A549 (cell line): Measurements from ENCODE around the gene MARF1. TPM values are rescaled to one million over a fixed set of nuclear protein-coding genes. Genes with fewer than 3 reads are reported as not detected.

ENCODE experiments used
- ATAC-seq, 2 experiments: fragments of 200-7000 bp in 1 of 2; fragments of >200 bp in 1 of 2; cut with Nextera tagmentation in 1 of 2; cut with Tn5 transposase in 1 of 2; 3 replicates each; pipeline versions ENCODE4 v1.8.0 to v1.9.1; 2018 to 2020; ENCODE audit warnings: mild to moderate bottlenecking in 1 of 2, moderate library complexity in 1 of 2
- CTCF ChIA-PET: fragments of 300-600 bp; sonication (Branson Sonifier 250); formaldehyde crosslinking; extraction: SDS; loops from one replicate; lab custom pipeline; 2021; ENCODE audit warnings: antibody characterized with exemption, inconsistent platforms; lab: Yijun Ruan, JAX
- POLR2A ChIA-PET: fragments of 350-600 bp; formaldehyde crosslinking; extraction: SDS; loops from one replicate; lab custom pipeline; 2021; ENCODE audit warnings: antibody characterized with exemption, inconsistent platforms; lab: Yijun Ruan, JAX
- DNase-seq, 2 experiments: peaks; one replicate each; pipeline versions ENCODE4 v3.0.0 to v3.0.0-alpha.2; 2011 to 2016; ENCODE audit warnings: low read depth in 1 of 2, low spot score in 1 of 2
- FAIRE-seq: peaks from 2 replicates; lab custom pipeline; 2011; peaks lifted over from hg19 to GRCh38; lab: Jason Lieb, UNC
- H3K27ac ChIP-seq, 2 experiments: fragments of >200 bp; sonication (Bioruptor Twin); formaldehyde crosslinking; 3 replicates each; pipeline ENCODE4 v1.5.1; 2016 to 2017
- H3K4me1 ChIP-seq: fragments of >200 bp; sonication (Bioruptor Twin); formaldehyde crosslinking; 3 replicates; pipeline ENCODE4 v1.6.1; 2016
- H3K4me2 ChIP-seq: fragments of >200 bp; sonication (Bioruptor Twin); formaldehyde crosslinking; 3 replicates; pipeline ENCODE4 v1.6.1; 2016
- H3K4me3 ChIP-seq: fragments of >200 bp; sonication (Bioruptor Twin); formaldehyde crosslinking; 3 replicates; pipeline ENCODE4 v1.5.1; 2016
- H3K9me3 ChIP-seq: fragments of >200 bp; sonication (Bioruptor Twin); formaldehyde crosslinking; 3 replicates; pipeline ENCODE4 v1.6.1; 2016
- BHLHE40 ChIP-seq: IDR thresholded peaks from 2 replicates; pipeline ENCODE4 v1.6.1; 2012; ENCODE audit warnings: low read depth, low read length, inconsistent platforms
- CBX2 ChIP-seq: fragments of 200-600 bp; sonication (generic); IDR thresholded peaks from 2 replicates; pipeline ENCODE4 v1.6.1; 2016; ENCODE audit warnings: low read depth, mild to moderate bottlenecking, borderline replicate concordance
- CBX8 ChIP-seq: fragments of 200-600 bp; sonication (generic); IDR thresholded peaks from 2 replicates; pipeline ENCODE4 v1.6.1; 2016
- CHD2 ChIP-seq: fragments of 150-350 bp; IDR thresholded peaks from 2 replicates; pipeline ENCODE4 v1.6.1; 2014; ENCODE audit warnings: low read length; ENCODE audit not compliant: partially characterized antibody
- CHD4 ChIP-seq: fragments of 200-600 bp; sonication (generic); IDR thresholded peaks from 2 replicates; pipeline ENCODE4 v1.6.1; 2016; ENCODE audit warnings: antibody characterized with exemption, mild to moderate bottlenecking, borderline replicate concordance
- CTCF ChIP-seq: fragments of >200 bp; sonication (Bioruptor Twin); formaldehyde crosslinking; IDR thresholded peaks from 3 replicates; pipeline ENCODE4 v1.5.1; 2016
- EHF ChIP-seq: fragments of 250-450 bp; sonication (Bioruptor Pico); IDR thresholded peaks from 2 replicates; pipeline ENCODE4 v1.5.0; 2020; ENCODE audit warnings: mild to moderate bottlenecking
- ESRRA ChIP-seq: fragments of 150-350 bp; IDR thresholded peaks from 2 replicates; pipeline ENCODE4 v1.6.1; 2014; ENCODE audit warnings: mild to moderate bottlenecking, low read length, borderline replicate concordance
- GATA3 ChIP-seq: IDR thresholded peaks from 2 replicates; pipeline ENCODE4 v1.6.1; 2012; ENCODE audit warnings: borderline replicate concordance
- HDAC2 ChIP-seq: fragments of 200-600 bp; sonication (generic); IDR thresholded peaks from 2 replicates; pipeline ENCODE4 v1.6.1; 2016
- HEYL ChIP-seq: fragments of 250-450 bp; sonication (Bioruptor Pico); IDR thresholded peaks from 2 replicates; pipeline ENCODE4 v1.8.0; 2021; ENCODE audit warnings: mild to moderate bottlenecking, moderate library complexity
- HOXA7 ChIP-seq: fragments of 250-450 bp; sonication (Bioruptor Pico); IDR thresholded peaks from 2 replicates; pipeline ENCODE4 v1.5.0; 2020; ENCODE audit warnings: mild to moderate bottlenecking, moderate library complexity
- JUN ChIP-seq, 2 experiments: fragments of >200 bp; sonication (Bioruptor Twin); formaldehyde crosslinking; IDR thresholded peaks; 2 replicates in 1 of 2; 3 replicates in 1 of 2; pipeline ENCODE4 v1.6.1; 2016 to 2017
- KDM1A ChIP-seq: fragments of 200-600 bp; sonication (generic); IDR thresholded peaks from 2 replicates; pipeline ENCODE4 v1.6.1; 2016; ENCODE audit warnings: low read depth, mild to moderate bottlenecking
- MAFK ChIP-seq: fragments of 450-650 bp; IDR thresholded peaks from 2 replicates; pipeline ENCODE4 v1.6.1; 2014; ENCODE audit not compliant: partially characterized antibody
- MAX ChIP-seq: IDR thresholded peaks from 2 replicates; pipeline ENCODE4 v1.6.1; 2012
- MAZ ChIP-seq: fragments of 150-350 bp; IDR thresholded peaks from 2 replicates; pipeline ENCODE4 v1.6.1; 2014; ENCODE audit warnings: antibody characterized with exemption, low read depth, low read length, borderline replicate concordance
- NFE2L2 ChIP-seq: fragments of 150-350 bp; conservative IDR thresholded peaks from 2 replicates; pipeline ENCODE4 v1.6.1; 2014; ENCODE audit warnings: low read length
- RAD21 ChIP-seq, 2 experiments: fragments of >200 bp in 1 of 2; sonication (Bioruptor Twin) in 1 of 2; formaldehyde crosslinking in 1 of 2; IDR thresholded peaks in 1 of 2; conservative IDR thresholded peaks in 1 of 2; 2 replicates in 1 of 2; 3 replicates in 1 of 2; pipeline ENCODE4 v1.6.1; 2012 to 2018; ENCODE audit warnings: inconsistent platforms in 1 of 2
- RCOR1 ChIP-seq: fragments of 150-350 bp; IDR thresholded peaks from 2 replicates; pipeline ENCODE4 v1.6.1; 2014; ENCODE audit warnings: antibody characterized with exemption, low read length, low read depth
- REST ChIP-seq: fragments of 200-600 bp; sonication (generic); IDR thresholded peaks from 2 replicates; pipeline ENCODE4 v1.6.1; 2016; ENCODE audit warnings: antibody characterized with exemption, mild to moderate bottlenecking, moderate library complexity
- SMC3 ChIP-seq: fragments of >200 bp; sonication (Bioruptor Twin); formaldehyde crosslinking; IDR thresholded peaks from 3 replicates; pipeline ENCODE4 v1.6.1; 2018; ENCODE audit warnings: inconsistent platforms
- SREBF2 ChIP-seq: fragments of 450-650 bp; IDR thresholded peaks from 2 replicates; pipeline ENCODE4 v1.6.1; 2014; ENCODE audit warnings: mild to moderate bottlenecking, moderate library complexity
- USF2 ChIP-seq: fragments of 450-650 bp; IDR thresholded peaks from 2 replicates; pipeline ENCODE4 v1.6.1; 2014; ENCODE audit warnings: antibody characterized with exemption
- ZC3H11A ChIP-seq: fragments of 450-650 bp; IDR thresholded peaks from 2 replicates; pipeline ENCODE4 v1.6.1; 2014; ENCODE audit warnings: antibody characterized with exemption, mild to moderate bottlenecking
- ZFP36 ChIP-seq: fragments of 450-650 bp; IDR thresholded peaks from 2 replicates; pipeline ENCODE4 v1.6.1; 2014; ENCODE audit warnings: borderline replicate concordance; ENCODE audit not compliant: partially characterized antibody
- WGBS: methylation state at CpG from one replicate; pipeline ENCODE4 v1.1.6; 2017; ENCODE audit errors: missing lambda C conversion rate; 5-methylcytosine and 5-hydroxymethylcytosine counted together
- polyA minus RNA-seq: library from RNA; depleted of rRNA, polyadenylated mRNA; stranded (reverse); fragments of >200 nt; gene quantifications from 2 replicates; pipeline ENCODE4 v1.2.3, GENCODE V29; 2011; rRNA and poly(A)+ RNA removed
- polyA plus RNA-seq, 4 experiments: library from polyadenylated mRNA; depleted of rRNA in 3 of 4; stranded (reverse); fragments of >200 nt; fragmentation: RNase III in 1 of 4; extraction: RNeasy Plus Mini Kit Qiagen cat#74134 plus additional on column Dnase treatment in 1 of 4; gene quantifications; 2 replicates in 3 of 4; 3 replicates in 1 of 4; pipeline ENCODE4 v1.2.3, GENCODE V29; 2011 to 2017
- TF ChIP-seq, protein P1 (sequence below): fragments of >200 bp; sonication (Bioruptor Twin); formaldehyde crosslinking; IDR thresholded peaks from 2 replicates; pipeline ENCODE4 v1.6.1; 2016

Gene MARF1, protein sequence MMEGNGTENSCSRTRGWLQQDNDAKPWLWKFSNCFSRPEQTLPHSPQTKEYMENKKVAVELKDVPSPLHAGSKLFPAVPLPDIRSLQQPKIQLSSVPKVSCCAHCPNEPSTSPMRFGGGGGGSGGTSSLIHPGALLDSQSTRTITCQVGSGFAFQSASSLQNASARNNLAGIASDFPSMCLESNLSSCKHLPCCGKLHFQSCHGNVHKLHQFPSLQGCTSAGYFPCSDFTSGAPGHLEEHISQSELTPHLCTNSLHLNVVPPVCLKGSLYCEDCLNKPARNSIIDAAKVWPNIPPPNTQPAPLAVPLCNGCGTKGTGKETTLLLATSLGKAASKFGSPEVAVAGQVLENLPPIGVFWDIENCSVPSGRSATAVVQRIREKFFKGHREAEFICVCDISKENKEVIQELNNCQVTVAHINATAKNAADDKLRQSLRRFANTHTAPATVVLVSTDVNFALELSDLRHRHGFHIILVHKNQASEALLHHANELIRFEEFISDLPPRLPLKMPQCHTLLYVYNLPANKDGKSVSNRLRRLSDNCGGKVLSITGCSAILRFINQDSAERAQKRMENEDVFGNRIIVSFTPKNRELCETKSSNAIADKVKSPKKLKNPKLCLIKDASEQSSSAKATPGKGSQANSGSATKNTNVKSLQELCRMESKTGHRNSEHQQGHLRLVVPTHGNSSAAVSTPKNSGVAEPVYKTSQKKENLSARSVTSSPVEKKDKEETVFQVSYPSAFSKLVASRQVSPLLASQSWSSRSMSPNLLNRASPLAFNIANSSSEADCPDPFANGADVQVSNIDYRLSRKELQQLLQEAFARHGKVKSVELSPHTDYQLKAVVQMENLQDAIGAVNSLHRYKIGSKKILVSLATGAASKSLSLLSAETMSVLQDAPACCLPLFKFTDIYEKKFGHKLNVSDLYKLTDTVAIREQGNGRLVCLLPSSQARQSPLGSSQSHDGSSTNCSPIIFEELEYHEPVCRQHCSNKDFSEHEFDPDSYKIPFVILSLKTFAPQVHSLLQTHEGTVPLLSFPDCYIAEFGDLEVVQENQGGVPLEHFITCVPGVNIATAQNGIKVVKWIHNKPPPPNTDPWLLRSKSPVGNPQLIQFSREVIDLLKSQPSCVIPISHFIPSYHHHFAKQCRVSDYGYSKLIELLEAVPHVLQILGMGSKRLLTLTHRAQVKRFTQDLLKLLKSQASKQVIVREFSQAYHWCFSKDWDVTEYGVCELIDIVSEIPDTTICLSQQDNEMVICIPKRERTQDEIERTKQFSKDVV (N-terminal part only)
- 28.2 and 40.0 TPM in 2 replicates for polyA plus RNA-seq (2011; rRNA removed)
- polyA plus RNA-seq (2012; cell fraction: cytosol; rRNA removed): 7.2 and 8.4 TPM in 2 replicates
- polyA plus RNA-seq (2012; cell fraction: nucleus; rRNA removed): 12.3 and 12.8 TPM in 2 replicates
- polyA plus RNA-seq (2017; fragmentation: RNase III; extraction: RNeasy Plus Mini Kit Qiagen cat#74134 plus additional on column Dnase treatment): 10.6 to 12.4 TPM (median 11.6 TPM) in 3 replicates
- polyA minus RNA-seq: 32.4 and 40.9 TPM in 2 replicates

DNA sequence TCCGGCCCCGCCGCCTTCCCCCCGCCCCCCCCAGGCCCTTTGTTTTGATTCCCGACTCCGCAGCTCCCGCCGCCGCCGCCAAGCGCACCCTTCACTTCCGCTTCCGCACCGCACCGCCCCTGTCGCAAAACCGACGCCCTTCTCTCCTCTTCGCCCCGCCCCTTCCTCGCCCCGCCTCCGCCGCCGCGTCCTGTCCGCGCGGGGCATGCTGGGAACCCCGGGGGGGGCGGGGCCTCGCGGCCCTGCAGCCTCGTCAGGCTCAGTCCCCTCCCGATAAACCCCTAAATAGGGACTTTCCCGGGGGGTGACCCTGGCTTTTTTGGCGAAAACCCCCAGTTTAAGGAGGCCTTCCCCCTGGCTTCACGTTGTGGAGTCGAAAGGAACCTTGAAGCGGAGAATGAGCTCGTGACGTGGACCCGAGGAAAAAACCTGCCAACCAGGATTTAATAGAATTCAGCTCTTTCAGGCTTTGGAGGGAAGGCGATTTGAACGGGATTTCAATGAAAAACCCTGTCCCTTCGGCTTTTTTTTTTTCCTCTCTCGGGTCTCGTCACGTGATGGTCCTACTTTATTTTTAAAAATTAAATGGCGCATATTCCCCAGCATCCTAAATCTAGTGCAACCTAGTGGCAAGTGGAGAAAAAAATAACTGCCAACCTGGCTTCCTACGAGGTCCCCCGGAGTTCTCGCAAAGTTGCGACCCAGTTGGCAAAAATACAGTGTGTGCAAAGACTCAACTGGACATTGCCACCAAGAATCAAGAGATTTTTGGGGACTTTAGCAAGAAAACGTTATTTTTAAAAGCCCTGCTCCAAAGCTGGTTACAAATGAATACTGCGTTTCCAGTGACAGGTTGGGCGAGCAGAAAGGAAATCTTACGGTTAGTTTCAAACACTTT, at the start of gene MARF1:
Gene MARF1, minus strand, starts transcription at position 107 of the 898 bp plus-strand sequence. CDS start 3,921 bp downstream, outside the sequence.
- peak; percentile 68 to 97 for DNase-seq
- WGBS: 1% methylated on average over 35 of the region's 58 CpGs
- CTCF ChIA-PET: interaction anchor here (0.5 to 2.3 kb wide), 20 partner anchors 9 to 586 kb away, joined by 3 to 10 read pairs (median 3); no protein-coding TSS in a partner anchor
- Histone ChIP-seq H3K9me3 (no peaks in the 10 kb centered on the region), H3K4me3 (peak within 1 kb of the TSS; percentile 89), H3K4me2 (peak within 1 kb of the TSS; percentile 81), H3K27ac (peak within 1 kb of the TSS; percentile 99 to 100), H3K4me1 (peaks cover 30% of the 10 kb centered on the region)
- POLR2A ChIA-PET: interaction anchor here (0.6 to 2.0 kb wide), 18 partner anchors 8 to 161 kb away, joined by 3 to 6 read pairs (median 4); no protein-coding TSS in a partner anchor
- ATAC-seq: peak; percentile 81 to 88
- no peak for FAIRE-seq
- TF ChIP-seq MAX (peak; percentile 5; the same call in 1 of the 2 replicates), HEYL (CRISPR knock-in tag) (no peak), MAFK (no peak), CTCF (peak; percentile 52), REST (no peak), ESRRA (no peak), RCOR1 (no peak), RAD21 (conservative IDR thresholded peaks at IDR 0.05 in 1 of 2, IDR thresholded peaks at IDR 0.05 in 1 of 2) (peak; percentile 33 to 36; a peak in 3 of 5 replicates), BHLHE40 (no peak), HDAC2 (no peak), GATA3 (peak; percentile 35; the same call in 1 of the 2 replicates), HOXA7 (CRISPR knock-in tag) (no peak), SREBF2 (no peak), ZFP36 (no peak), CBX8 (no peak), CHD2 (no peak), SMC3 (peak; percentile 38; the same call in 2 of the 3 replicates), EHF (CRISPR knock-in tag) (no peak), NFE2L2 (no peak), CBX2 (no peak), CHD4 (no peak), JUN (IDR thresholded peaks at IDR 0.05) (peak; percentile 54 to 89; a peak in 4 of 5 replicates), MAZ (no peak), KDM1A (no peak), USF2 (peak; percentile 92), ZC3H11A (no peak)
- TF ChIP-seq, protein P1, sequence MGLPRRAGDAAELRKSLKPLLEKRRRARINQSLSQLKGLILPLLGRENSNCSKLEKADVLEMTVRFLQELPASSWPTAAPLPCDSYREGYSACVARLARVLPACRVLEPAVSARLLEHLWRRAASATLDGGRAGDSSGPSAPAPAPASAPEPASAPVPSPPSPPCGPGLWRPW: no peak
